HepG2 (cell line): ENCODE data around the gene ISOC2. TPM values are rescaled to one million over a fixed set of nuclear protein-coding genes. Genes with fewer than 3 reads are reported as not detected.

ENCODE experiments used
- ATAC-seq: fragments of 200-7000 bp; cut with Tn5 transposase; 3 replicates; pipeline ENCODE4 v1.9.1; 2020; ENCODE audit warnings: mild to moderate bottlenecking, moderate library complexity
- BruUV-seq: library from RNA; stranded (reverse); fragments of 400-500 nt; replicated peaks from 2 replicates; lab custom pipeline; 2021; lab: Mats Ljungman, UMichigan
- CTCF ChIA-PET: fragments of 300-600 bp; formaldehyde crosslinking; extraction: SDS; loops from one replicate; lab custom pipeline; 2021; ENCODE audit warnings: low total read pairs, inconsistent platforms, low intra/inter-chr PET ratio; lab: Yijun Ruan, JAX
- POLR2A ChIA-PET: fragments of 350-600 bp; sonication (Branson Sonifier 250); formaldehyde crosslinking; loops from one replicate; lab custom pipeline; 2020; ENCODE audit warnings: antibody characterized with exemption, inconsistent platforms; lab: Yijun Ruan, JAX
- DNase-seq: peaks from one replicate; pipeline ENCODE4 v3.0.0-alpha.2; 2015; ENCODE audit warnings: low spot score
- FAIRE-seq: peaks from 3 replicates; lab custom pipeline; 2011; peaks lifted over from hg19 to GRCh38; lab: Jason Lieb, UNC
- H2AFZ ChIP-seq: one replicate; pipeline ENCODE4 v1.6.1; 2011; ENCODE audit warnings: low read length, inconsistent platforms
- H3K27ac ChIP-seq: fragments of 300-600 bp; 3 replicates; pipeline ENCODE4 v1.8.0; 2011; ENCODE audit warnings: mixed run types, mild to moderate bottlenecking, mixed read lengths, low read length, inconsistent platforms; ENCODE audit not compliant: insufficient read depth; ENCODE audit errors: extremely low read length
- H3K27me3 ChIP-seq, 2 experiments: fragments of 200-600 bp in 1 of 2; 2 replicates in 1 of 2; 3 replicates in 1 of 2; pipeline versions ENCODE4 v1.6.0 to v1.8.0; 2011; ENCODE audit warnings: low read length in 2 of 2, mild to moderate bottlenecking in 2 of 2, moderate library complexity in 2 of 2, inconsistent platforms in 1 of 2; ENCODE audit not compliant: insufficient read depth in 2 of 2, control insufficient read depth in 1 of 2
- H3K36me3 ChIP-seq, 2 experiments: fragments of 200-600 bp in 1 of 2; replicated peaks in 1 of 2; 2 replicates in 1 of 2; 3 replicates in 1 of 2; pipeline versions ENCODE4 v1.5.1 to v1.8.0; 2011; ENCODE audit warnings: low read length in 2 of 2, inconsistent platforms in 1 of 2; ENCODE audit not compliant: insufficient read depth in 2 of 2, control insufficient read depth in 1 of 2
- H3K4me1 ChIP-seq: 2 replicates; pipeline ENCODE4 v1.5.1; 2012; ENCODE audit warnings: low read length, inconsistent platforms; ENCODE audit not compliant: insufficient read depth
- H3K4me2 ChIP-seq: 2 replicates; pipeline ENCODE4 v1.6.0; 2011; ENCODE audit warnings: low read depth, low read length, inconsistent platforms
- H3K4me3 ChIP-seq, 3 experiments: fragments of 200-600 bp in 1 of 3; sonication (generic), shearing (Covaris generic) in 1 of 3; replicated peaks in 1 of 3; 2 replicates each; pipeline ENCODE4 v1.5.1; 2011 to 2016; ENCODE audit warnings: low read length in 3 of 3, inconsistent platforms in 2 of 3, low read depth in 2 of 3, mild to moderate bottlenecking in 2 of 3, control low read depth in 1 of 3, mixed read lengths in 1 of 3; ENCODE audit not compliant: insufficient read depth in 1 of 3
- H3K79me2 ChIP-seq: one replicate; pipeline ENCODE4 v1.6.1; 2011; ENCODE audit warnings: low read length, inconsistent platforms; ENCODE audit not compliant: insufficient read depth
- H3K9ac ChIP-seq: 2 replicates; pipeline ENCODE4 v1.6.0; 2011; ENCODE audit warnings: mild to moderate bottlenecking, low read depth, low read length, inconsistent platforms; ENCODE audit not compliant: insufficient read depth
- H3K9me3 ChIP-seq: 2 replicates; pipeline ENCODE4 v1.5.1; 2012; ENCODE audit warnings: mild to moderate bottlenecking, low read length
- H4K20me1 ChIP-seq: 2 replicates; pipeline ENCODE4 v1.6.0; 2011; ENCODE audit warnings: inconsistent platforms, mild to moderate bottlenecking, low read length, moderate library complexity; ENCODE audit not compliant: insufficient read depth
- ATAD3A ChIP-seq: sonication (generic); formaldehyde crosslinking; IDR thresholded peaks from 2 replicates; pipeline ENCODE4 v1.4.0; 2020; ENCODE audit warnings: missing genetic modification reagents
- ELK4 ChIP-seq: sonication (generic); formaldehyde crosslinking; IDR thresholded peaks from 2 replicates; pipeline ENCODE4 v1.9.0; 2021; ENCODE audit warnings: missing genetic modification reagents, borderline replicate concordance
- EZH2 ChIP-seq: conservative IDR thresholded peaks from 2 replicates; pipeline ENCODE4 v1.6.1; 2012; ENCODE audit warnings: mild to moderate bottlenecking, low read depth, low read length, moderate library complexity
- KDM2A ChIP-seq: sonication (generic); formaldehyde crosslinking; IDR thresholded peaks from 2 replicates; pipeline ENCODE4 v1.4.0; 2020; ENCODE audit warnings: low read depth, missing genetic modification reagents, borderline replicate concordance
- MAF1 ChIP-seq: sonication (generic); formaldehyde crosslinking; IDR thresholded peaks from 2 replicates; pipeline ENCODE4 v1.5.0; 2020; ENCODE audit warnings: missing genetic modification reagents, borderline replicate concordance
- MATR3 ChIP-seq: sonication (generic); formaldehyde crosslinking; IDR thresholded peaks from 2 replicates; pipeline ENCODE4 v1.4.0; 2020; ENCODE audit warnings: missing genetic modification reagents
- MAZ ChIP-seq, 2 experiments: sonication (generic) in 1 of 2; formaldehyde crosslinking in 1 of 2; IDR thresholded peaks; 2 replicates each; pipeline versions ENCODE4 v1.5.0 to v1.6.1; 2012 to 2020; ENCODE audit warnings: low read depth in 2 of 2, mild to moderate bottlenecking in 2 of 2, borderline replicate concordance in 1 of 2, improper control_type of control experiment in 1 of 2, low read length in 1 of 2, missing genetic modification reagents in 1 of 2, moderate library complexity in 1 of 2
- MTF2 ChIP-seq: sonication (generic); formaldehyde crosslinking; IDR thresholded peaks from 2 replicates; pipeline ENCODE4 v1.5.0; 2020; ENCODE audit warnings: missing genetic modification reagents, borderline replicate concordance
- POLR2AphosphoS5 ChIP-seq: IDR thresholded peaks from 2 replicates; pipeline ENCODE4 v1.6.1; 2012; ENCODE audit warnings: low read depth, low read length
- SAP130 ChIP-seq: IDR thresholded peaks from 2 replicates; pipeline ENCODE4 v1.6.1; 2016; ENCODE audit warnings: low read depth
- SNAI1 ChIP-seq: sonication (generic); formaldehyde crosslinking; IDR thresholded peaks from 2 replicates; pipeline ENCODE4 v1.5.0; 2020; ENCODE audit warnings: mild to moderate bottlenecking, missing genetic modification reagents, borderline replicate concordance
- SOX6 ChIP-seq, 2 experiments: fragments of 450-650 bp in 1 of 2; sonication (generic) in 1 of 2; formaldehyde crosslinking in 1 of 2; IDR thresholded peaks; 2 replicates each; pipeline versions ENCODE4 v1.4.0 to v1.6.1; 2017 to 2020; ENCODE audit warnings: antibody characterized with exemption in 1 of 2, mild to moderate bottlenecking in 1 of 2, missing genetic modification reagents in 1 of 2
- ZEB1 ChIP-seq: IDR thresholded peaks from 2 replicates; pipeline ENCODE4 v1.6.1; 2012; ENCODE audit warnings: mild to moderate bottlenecking, low read depth, inconsistent platforms; ENCODE audit not compliant: insufficient replicate concordance
- ZHX1 ChIP-seq: sonication (generic); formaldehyde crosslinking; IDR thresholded peaks from 2 replicates; pipeline ENCODE4 v1.8.1; 2022; ENCODE audit warnings: low read depth, mild to moderate bottlenecking, missing genetic modification reagents
- ZNF263 ChIP-seq: sonication (generic); formaldehyde crosslinking; IDR thresholded peaks from 2 replicates; pipeline ENCODE4 v1.4.0; 2020; ENCODE audit warnings: missing genetic modification reagents
- ZNF296 ChIP-seq: sonication (generic); formaldehyde crosslinking; conservative IDR thresholded peaks from 2 replicates; pipeline ENCODE4 v1.5.0; 2020; ENCODE audit warnings: mild to moderate bottlenecking, missing genetic modification reagents
- ZNF747 ChIP-seq: sonication (generic); formaldehyde crosslinking; IDR thresholded peaks from 2 replicates; pipeline ENCODE4 v1.8.1; 2023; ENCODE audit warnings: missing genetic modification reagents, mild to moderate bottlenecking, borderline replicate concordance
- ZNF773 ChIP-seq: sonication (generic); formaldehyde crosslinking; IDR thresholded peaks from 2 replicates; pipeline ENCODE4 v1.4.0; 2020; ENCODE audit warnings: missing genetic modification reagents, borderline replicate concordance
- ZNF841 ChIP-seq: sonication (generic); formaldehyde crosslinking; IDR thresholded peaks from 2 replicates; pipeline ENCODE4 v1.8.1; 2023; ENCODE audit warnings: missing genetic modification reagents, borderline replicate concordance
- WGBS: methylation state at CpG from one replicate; pipeline ENCODE4 v1.1.6; 2017; ENCODE audit warnings: low lambda C conversion rate; 5-methylcytosine and 5-hydroxymethylcytosine counted together
- in situ Hi-C: cut with HindIII; loops from 2 replicates; pipeline ENCODE4 v1.10.0; 2017; ENCODE audit warnings: low pct_unique_long_range_greater_than_20kb; ENCODE audit not compliant: extremely low pct_ligation_motif_present
- intact Hi-C: fragments of 100-400 bp; cut with micrococcal nuclease; formaldehyde crosslinking; loops from one replicate; pipeline ENCODE4 v1.10.0; 2022; ENCODE audit not compliant: unreplicated experiment
- polyA plus RNA-seq, 8 experiments: library from polyadenylated mRNA; depleted of rRNA in 3 of 8; stranded (reverse) in 7 of 8; unstranded in 1 of 8; fragments of >200 nt; fragmentation: Illumina TruSeq in 4 of 8; extraction: Trizol in 4 of 8; gene quantifications; 2 replicates each; pipeline versions ENCODE4 v1.2.1 to v1.2.3, GENCODE V29; 2011 to 2016; ENCODE audit warnings: low read depth in 4 of 8, missing spikeins in 1 of 8, mixed read lengths in 1 of 8; ENCODE audit not compliant: insufficient read depth in 1 of 8
- total RNA-seq, 5 experiments: library from RNA; depleted of rRNA; stranded (reverse); fragments of >200 nt; fragmentation: Illumina TruSeq; extraction: Trizol; gene quantifications; 2 replicates each; pipeline ENCODE4 v1.2.3, GENCODE V29; 2016; ENCODE audit warnings: low read depth in 1 of 5
- TF ChIP-seq, protein P1 (sequence below): sonication (generic); IDR thresholded peaks from 2 replicates; pipeline ENCODE4 v1.6.1; 2016; ENCODE audit warnings: low read depth, borderline replicate concordance

Gene ISOC2
- total and polyA plus RNA-seq, 2 of the 13 experiments (the other 11 are each of a cell fraction or from before 2014, with no cell fraction given): 76.8 to 105 TPM

GRCh38 chr19:55441692-55442321, 19.6 kb downstream of the ISOC2 start:
- FAIRE-seq: no peak
- Histone ChIP-seq H3K4me1 (no peaks in the 10 kb centered on the region), H3K9me3 (no peaks in the 10 kb centered on the region), H4K20me1 (peaks cover 4% of the 10 kb centered on the region; the same call in 1 of the 2 replicates), H3K27ac (no peak overlapping the region), H3K79me2 (no peaks in the 10 kb centered on the region), H3K4me3 (no peak overlapping the region; a peak in 1 of 6 replicates), H3K27me3 (peaks cover 6 to 48% of the 10 kb centered on the region in 2 experiments; a peak in 4 of 5 replicates), H3K4me2 (no peak overlapping the region), H3K36me3 (no peaks in the 10 kb centered on the region), H3K9ac (no peak overlapping the region), H2AFZ (no peak overlapping the region)
- no peak for DNase-seq
- ChIA-PET CTCF (no interaction called here), POLR2A (no interaction called here)
- intact Hi-C loops (no loop called here), in situ Hi-C loops (no loop called here)
- no peak for ATAC-seq
- 19% methylated on average over 17 of the region's 39 CpGs for WGBS
- no TSS peak for BruUV-seq
- TF ChIP-seq ZNF773 (CRISPR knock-in tag) (no peak), EZH2 (peak; percentile 69; the same call in 1 of the 2 replicates), ZEB1 (no peak), ZNF296 (no peak), MAZ (IDR thresholded peaks at IDR 0.05; ENCODE audit: borderline replicate concordance, low read depth, low read length) (no peak), MAZ (CRISPR knock-in tag; IDR thresholded peaks at IDR 0.05; ENCODE audit: low read depth) (no peak), POLR2AphosphoS5 (no peak), MAF1 (CRISPR knock-in tag) (no peak), MATR3 (no peak), MTF2 (CRISPR knock-in tag) (no peak), ATAD3A (CRISPR knock-in tag) (no peak), SNAI1 (no peak), KDM2A (CRISPR knock-in tag) (no peak), SAP130 (CRISPR knock-in tag) (no peak), ELK4 (no peak), ZNF841 (no peak), ZHX1 (no peak), ZNF747 (CRISPR knock-in tag) (no peak), SOX6 (IDR thresholded peaks at IDR 0.05) (no peak), SOX6 (CRISPR knock-in tag; IDR thresholded peaks at IDR 0.05) (no peak), ZNF263 (CRISPR knock-in tag) (peak; percentile 40; the same call in 1 of the 2 replicates)
- TF ChIP-seq, protein P1, sequence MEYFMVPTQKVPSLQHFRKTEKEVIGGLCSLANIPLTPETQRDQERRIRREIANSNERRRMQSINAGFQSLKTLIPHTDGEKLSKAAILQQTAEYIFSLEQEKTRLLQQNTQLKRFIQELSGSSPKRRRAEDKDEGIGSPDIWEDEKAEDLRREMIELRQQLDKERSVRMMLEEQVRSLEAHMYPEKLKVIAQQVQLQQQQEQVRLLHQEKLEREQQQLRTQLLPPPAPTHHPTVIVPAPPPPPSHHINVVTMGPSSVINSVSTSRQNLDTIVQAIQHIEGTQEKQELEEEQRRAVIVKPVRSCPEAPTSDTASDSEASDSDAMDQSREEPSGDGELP: no peak
